ENCODE measurements around the gene MARVELD3.

The MARVELD3 gene

DNA sequence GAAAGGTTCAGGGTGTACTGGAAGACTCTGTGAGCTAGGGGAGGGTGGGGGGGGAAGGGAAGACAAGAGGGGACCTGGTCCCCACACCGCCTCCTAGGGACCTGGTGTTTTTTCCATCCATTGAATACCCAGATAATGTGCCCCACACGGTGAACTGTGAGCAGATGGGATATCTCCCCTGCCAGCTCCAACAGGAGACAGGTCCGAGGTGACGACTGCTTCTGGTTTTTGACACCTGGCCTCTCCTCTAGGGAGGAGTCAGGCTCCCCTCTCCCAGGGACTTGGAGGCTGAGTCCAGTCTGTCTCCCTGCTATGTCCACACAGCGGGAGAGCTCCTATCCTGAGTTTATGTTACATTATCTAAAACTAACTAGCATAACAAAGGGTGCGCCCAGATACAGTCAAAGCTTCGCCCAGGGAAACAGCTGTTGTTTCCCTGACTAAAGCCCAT is 1.8 kb downstream of the MARVELD3 start:
- H3K4me1 ChIP-seq (ENCODE audit: control insufficient read depth, insufficient read depth, low read length), result peaks cover 13% of the 10 kb centered on the region
- peaks cover 42% of the 10 kb centered on the region for H3K27me3 ChIP-seq (ENCODE audit: control insufficient read depth, insufficient read depth, low read length)
- H3K36me3 ChIP-seq (ENCODE audit: control insufficient read depth, insufficient read depth, low read length), result no peaks in the 10 kb centered on the region
- H3K9me3 ChIP-seq (ENCODE audit: control insufficient read depth, low read length), result no peaks in the 10 kb centered on the region
- H3K9ac ChIP-seq (ENCODE audit: low read length), result no peak overlapping the region
- no peak overlapping the region for H3K4me3 ChIP-seq (ENCODE audit: low read length)

DNA sequence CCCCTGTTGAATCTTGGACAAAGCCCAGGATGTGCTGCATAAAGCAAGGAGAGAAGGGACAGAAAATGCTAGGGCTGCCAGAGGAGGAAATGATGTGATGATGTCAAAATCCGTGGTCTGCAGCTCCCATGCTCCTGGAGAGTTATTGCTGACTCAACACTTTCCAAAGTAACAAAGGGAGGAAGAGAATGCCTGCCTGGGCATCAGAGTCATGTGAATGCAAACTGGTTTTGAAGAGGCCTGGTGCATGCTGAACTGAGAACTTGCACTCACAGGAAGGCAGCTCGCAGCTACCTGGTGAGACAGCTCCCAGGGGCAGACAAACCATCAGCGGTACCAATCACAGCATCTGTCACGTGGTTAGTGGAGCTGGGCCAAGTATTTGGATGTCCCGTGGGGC is 2.8 kb downstream of the MARVELD3 start:
- H3K27me3 ChIP-seq (ENCODE audit: control insufficient read depth, insufficient read depth, low read length), result peaks cover 38% of the 10 kb centered on the region
- no peak overlapping the region for H3K4me3 ChIP-seq (ENCODE audit: low read length)

DNA sequence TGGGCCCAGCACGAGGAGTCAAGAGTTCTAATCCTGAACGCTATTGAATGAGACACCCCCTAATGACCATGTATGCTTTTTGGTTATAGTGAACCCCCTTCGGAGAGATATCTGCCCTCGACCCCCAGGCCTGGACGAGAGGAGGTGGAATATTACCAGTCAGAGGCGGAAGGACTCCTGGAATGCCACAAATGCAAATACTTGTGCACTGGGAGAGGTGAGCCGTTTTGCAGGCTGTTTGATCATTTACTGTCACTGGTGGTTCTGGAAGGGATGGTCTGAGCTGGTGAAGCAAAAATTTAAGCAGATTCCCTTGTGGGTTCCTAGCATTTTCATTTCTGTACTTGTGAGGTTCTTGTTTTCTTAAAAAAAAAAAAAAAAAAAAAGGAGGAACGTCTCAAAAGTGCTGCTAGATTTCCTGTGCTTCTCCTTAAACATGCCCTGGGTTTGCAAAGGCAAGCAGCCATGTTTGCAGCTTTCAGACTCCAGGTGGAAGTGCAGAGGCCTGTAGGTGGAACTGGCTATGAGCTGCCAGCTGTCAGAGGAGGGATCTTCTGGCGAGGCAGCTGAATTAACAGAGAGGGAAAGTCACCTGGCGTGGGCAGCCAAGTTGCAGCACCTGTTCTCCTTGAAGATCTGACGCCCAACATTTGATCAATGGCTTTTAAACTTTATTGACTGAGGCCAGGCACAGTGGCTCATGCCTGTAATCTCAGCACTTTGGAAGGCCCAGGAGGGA is 3.5 kb downstream of the MARVELD3 start:
- H3K4me1 ChIP-seq (ENCODE audit: control insufficient read depth, insufficient read depth, low read length), result peaks cover 13% of the 10 kb centered on the region
- no peaks in the 10 kb centered on the region for H3K36me3 ChIP-seq (ENCODE audit: control insufficient read depth, insufficient read depth, low read length)
- peaks cover 36% of the 10 kb centered on the region for H3K27me3 ChIP-seq (ENCODE audit: control insufficient read depth, insufficient read depth, low read length)
- H3K9ac ChIP-seq (ENCODE audit: low read length), result no peak overlapping the region
- H3K4me3 ChIP-seq (ENCODE audit: low read length), result no peak overlapping the region
- H3K9me3 ChIP-seq (ENCODE audit: control insufficient read depth, low read length), result no peaks in the 10 kb centered on the region

More for the DNA sequence above, 2.8 kb downstream of the MARVELD3 start:
- Histone ChIP-seq H3K9me3 (ENCODE audit: control insufficient read depth, low read length) (no peaks in the 10 kb centered on the region), H3K4me1 (ENCODE audit: control insufficient read depth, insufficient read depth, low read length) (peaks cover 13% of the 10 kb centered on the region), H3K9ac (ENCODE audit: low read length) (no peak overlapping the region), H3K36me3 (ENCODE audit: control insufficient read depth, insufficient read depth, low read length) (no peaks in the 10 kb centered on the region)

DNA sequence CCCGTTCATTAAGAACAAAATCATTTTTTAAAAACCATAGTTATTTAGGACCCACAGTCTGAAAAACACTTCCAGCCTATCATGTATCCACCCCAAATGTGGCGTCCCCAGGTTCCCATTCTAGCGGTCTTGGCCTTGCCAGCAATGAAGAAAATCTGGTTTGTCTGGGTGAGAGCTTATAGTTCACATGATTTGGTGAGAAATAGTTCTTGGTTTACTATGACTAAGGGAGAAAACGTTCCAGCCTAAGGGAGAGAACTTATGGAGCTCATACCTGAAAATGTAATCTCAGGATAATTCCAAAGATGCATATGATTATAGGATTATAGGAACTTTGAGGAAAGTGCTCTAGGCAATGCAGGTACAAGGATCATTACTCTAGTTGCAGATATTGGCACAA is 4.8 kb downstream of the MARVELD3 start:
- Histone ChIP-seq H3K9ac (ENCODE audit: low read length) (no peak overlapping the region), H3K4me1 (ENCODE audit: control insufficient read depth, insufficient read depth, low read length) (peaks cover 13% of the 10 kb centered on the region), H3K9me3 (ENCODE audit: control insufficient read depth, low read length) (no peaks in the 10 kb centered on the region), H3K36me3 (ENCODE audit: control insufficient read depth, insufficient read depth, low read length) (no peaks in the 10 kb centered on the region), H3K4me3 (ENCODE audit: low read length) (no peak overlapping the region), H3K27me3 (ENCODE audit: control insufficient read depth, insufficient read depth, low read length) (peaks cover 25% of the 10 kb centered on the region)

DNA sequence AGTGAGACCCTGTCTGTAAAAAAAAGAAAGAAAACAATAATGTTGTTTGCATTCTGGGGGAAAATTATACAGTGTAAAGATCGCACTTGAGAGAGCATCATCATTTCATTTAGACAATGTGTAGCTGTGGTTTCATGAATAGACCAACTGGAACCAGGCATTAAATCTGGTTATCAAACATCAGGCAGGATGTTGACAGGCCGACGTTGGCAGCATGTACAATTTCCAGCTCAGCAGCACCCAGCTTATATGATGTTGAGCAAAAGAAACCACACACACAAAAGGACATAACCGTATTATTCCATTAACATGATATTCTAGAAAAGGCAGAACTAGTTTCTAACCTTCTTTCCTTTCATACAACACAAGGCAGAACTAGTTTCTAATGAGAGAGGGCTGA is 5.8 kb downstream of the MARVELD3 start:
- Histone ChIP-seq H3K9ac (ENCODE audit: low read length) (no peak overlapping the region), H3K9me3 (ENCODE audit: control insufficient read depth, low read length) (no peaks in the 10 kb centered on the region), H3K4me3 (ENCODE audit: low read length) (no peak overlapping the region), H3K27me3 (ENCODE audit: control insufficient read depth, insufficient read depth, low read length) (peaks cover 16% of the 10 kb centered on the region), H3K4me1 (ENCODE audit: control insufficient read depth, insufficient read depth, low read length) (peaks cover 8% of the 10 kb centered on the region), H3K36me3 (ENCODE audit: control insufficient read depth, insufficient read depth, low read length) (no peaks in the 10 kb centered on the region)

DNA sequence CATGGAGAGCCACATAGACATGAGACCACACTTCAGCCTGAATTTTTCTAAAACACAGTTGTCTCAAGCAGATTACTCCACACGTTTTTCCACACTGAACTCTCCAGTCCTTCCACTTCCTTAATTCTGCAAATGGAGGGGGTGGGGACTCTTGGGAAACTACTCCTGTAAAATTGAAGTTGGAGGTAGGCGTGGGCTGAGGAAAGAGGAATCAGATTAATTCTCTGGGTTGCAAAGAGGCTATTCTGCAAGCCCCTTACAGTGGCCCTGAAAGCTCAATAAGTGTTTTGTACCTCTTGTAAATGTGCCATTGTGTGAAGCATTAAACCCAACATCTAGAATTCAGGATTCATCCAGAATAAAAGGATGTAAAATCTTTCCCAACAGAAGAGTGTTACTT is 9.6 kb downstream of the MARVELD3 start:
- no peaks in the 10 kb centered on the region for H3K36me3 ChIP-seq (ENCODE audit: control insufficient read depth, insufficient read depth, low read length)
- no peak overlapping the region for H3K4me3 ChIP-seq (ENCODE audit: low read length)
- H3K27me3 ChIP-seq (ENCODE audit: control insufficient read depth, insufficient read depth, low read length), result peaks cover 3% of the 10 kb centered on the region
- no peak overlapping the region for H3K9ac ChIP-seq (ENCODE audit: low read length)
- H3K4me1 ChIP-seq (ENCODE audit: control insufficient read depth, insufficient read depth, low read length), result no peaks in the 10 kb centered on the region
- H3K9me3 ChIP-seq (ENCODE audit: control insufficient read depth, low read length), result no peaks in the 10 kb centered on the region

DNA sequence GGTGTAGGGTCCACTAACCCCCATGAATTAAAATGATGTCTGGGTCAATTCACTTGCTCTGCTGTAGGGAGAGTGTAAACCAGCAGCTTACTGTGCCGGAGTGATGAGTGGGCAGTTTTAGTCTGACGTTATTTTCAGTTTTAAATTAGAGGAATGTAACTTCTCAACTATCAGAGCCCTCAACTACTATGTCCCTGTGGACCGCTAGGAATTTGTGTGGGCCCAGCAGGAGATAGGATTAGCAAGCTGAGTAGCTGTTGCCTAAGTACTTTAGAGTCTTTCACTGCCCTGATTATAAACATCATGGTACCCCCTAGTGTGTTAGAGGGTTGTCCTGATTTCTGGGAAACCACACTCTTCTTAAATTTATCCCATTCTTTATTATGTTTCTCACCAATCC is 11.4 kb downstream of the MARVELD3 start:
- H3K36me3 ChIP-seq (ENCODE audit: control insufficient read depth, insufficient read depth, low read length), result no peaks in the 10 kb centered on the region
- no peaks in the 10 kb centered on the region for H3K4me1 ChIP-seq (ENCODE audit: control insufficient read depth, insufficient read depth, low read length)
- no peaks in the 10 kb centered on the region for H3K27me3 ChIP-seq (ENCODE audit: control insufficient read depth, insufficient read depth, low read length)
- no peak overlapping the region for H3K4me3 ChIP-seq (ENCODE audit: low read length)
- no peaks in the 10 kb centered on the region for H3K9me3 ChIP-seq (ENCODE audit: control insufficient read depth, low read length)
- H3K9ac ChIP-seq (ENCODE audit: low read length), result no peak overlapping the region

DNA sequence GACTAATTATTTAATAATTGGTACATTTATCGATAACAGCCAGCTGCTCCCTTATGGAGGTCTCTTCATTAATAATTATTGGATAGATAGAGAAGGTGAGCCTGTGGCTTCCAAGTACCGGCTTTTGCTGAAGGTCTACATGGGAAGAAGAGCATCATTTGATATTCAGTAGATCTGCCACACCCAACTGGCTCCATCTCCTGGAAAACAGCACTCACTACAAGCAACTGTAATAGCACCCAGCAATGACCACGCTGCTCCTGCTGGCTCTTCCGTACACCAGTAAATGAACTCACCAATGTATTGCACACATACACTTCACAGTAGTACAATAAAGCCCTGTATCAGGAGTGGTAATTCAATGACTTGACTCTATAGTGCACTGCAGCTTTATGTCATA is 19.5 kb downstream of the MARVELD3 start:
- no peaks in the 10 kb centered on the region for H3K27me3 ChIP-seq (ENCODE audit: control insufficient read depth, insufficient read depth, low read length)
- no peak overlapping the region for H3K9ac ChIP-seq (ENCODE audit: low read length)
- no peaks in the 10 kb centered on the region for H3K36me3 ChIP-seq (ENCODE audit: control insufficient read depth, insufficient read depth, low read length)

DNA sequence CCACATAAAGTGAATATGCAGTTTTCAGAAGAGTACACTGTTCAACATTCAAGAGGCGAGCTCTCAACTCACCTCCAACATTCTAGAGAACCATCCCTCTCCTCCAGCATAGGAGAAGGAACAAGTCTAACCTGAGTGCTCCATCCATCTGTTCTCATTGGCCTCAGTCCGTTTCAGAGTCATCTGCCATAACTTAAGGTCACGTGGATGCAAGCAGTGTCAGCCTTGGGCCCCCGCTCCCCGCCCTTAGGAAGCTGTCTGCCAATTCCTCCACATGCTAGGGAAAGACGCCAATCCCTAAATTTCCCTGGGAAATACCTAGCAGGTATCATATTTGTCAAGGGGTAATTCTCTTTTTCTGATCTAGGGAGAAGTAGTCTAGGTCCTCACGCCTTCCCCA is 21.4 kb downstream of the MARVELD3 start:
- no peaks in the 10 kb centered on the region for H3K36me3 ChIP-seq (ENCODE audit: control insufficient read depth, insufficient read depth, low read length)
- H3K9me3 ChIP-seq (ENCODE audit: control insufficient read depth, low read length), result no peaks in the 10 kb centered on the region
- no peak overlapping the region for H3K4me3 ChIP-seq (ENCODE audit: low read length)
- no peaks in the 10 kb centered on the region for H3K27me3 ChIP-seq (ENCODE audit: control insufficient read depth, insufficient read depth, low read length)
- H3K9ac ChIP-seq (ENCODE audit: low read length), result no peak overlapping the region
- no peaks in the 10 kb centered on the region for H3K4me1 ChIP-seq (ENCODE audit: control insufficient read depth, insufficient read depth, low read length)

More for the DNA sequence above, 19.5 kb downstream of the MARVELD3 start:
- H3K4me1 ChIP-seq (ENCODE audit: control insufficient read depth, insufficient read depth, low read length), result no peaks in the 10 kb centered on the region
- no peak overlapping the region for H3K4me3 ChIP-seq (ENCODE audit: low read length)
- no peaks in the 10 kb centered on the region for H3K9me3 ChIP-seq (ENCODE audit: control insufficient read depth, low read length)

DNA sequence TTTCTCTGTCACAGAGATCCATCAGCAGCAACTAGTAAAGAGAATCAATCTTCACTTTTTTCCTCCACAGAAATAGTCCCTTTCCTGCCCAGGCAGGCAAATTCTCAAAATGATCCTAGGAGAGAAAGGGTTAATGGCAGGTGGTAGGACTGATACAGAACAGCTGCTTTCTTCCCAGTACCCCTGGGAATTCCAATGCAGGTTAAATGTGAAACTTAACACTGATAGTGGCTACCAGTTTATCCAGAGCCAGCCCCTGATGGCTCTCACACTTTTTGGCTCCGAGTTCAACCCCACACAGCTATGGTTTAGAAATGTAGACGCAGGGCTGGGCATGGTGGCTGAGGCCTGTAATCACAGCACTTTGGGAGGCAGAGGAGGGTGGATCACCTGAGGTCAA is 22.2 kb downstream of the MARVELD3 start:
- no peaks in the 10 kb centered on the region for H3K27me3 ChIP-seq (ENCODE audit: control insufficient read depth, insufficient read depth, low read length)
- no peaks in the 10 kb centered on the region for H3K4me1 ChIP-seq (ENCODE audit: control insufficient read depth, insufficient read depth, low read length)
- no peak overlapping the region for H3K4me3 ChIP-seq (ENCODE audit: low read length)
- no peaks in the 10 kb centered on the region for H3K36me3 ChIP-seq (ENCODE audit: control insufficient read depth, insufficient read depth, low read length)
- H3K9me3 ChIP-seq (ENCODE audit: control insufficient read depth, low read length), result no peaks in the 10 kb centered on the region
- no peak overlapping the region for H3K9ac ChIP-seq (ENCODE audit: low read length)

DNA sequence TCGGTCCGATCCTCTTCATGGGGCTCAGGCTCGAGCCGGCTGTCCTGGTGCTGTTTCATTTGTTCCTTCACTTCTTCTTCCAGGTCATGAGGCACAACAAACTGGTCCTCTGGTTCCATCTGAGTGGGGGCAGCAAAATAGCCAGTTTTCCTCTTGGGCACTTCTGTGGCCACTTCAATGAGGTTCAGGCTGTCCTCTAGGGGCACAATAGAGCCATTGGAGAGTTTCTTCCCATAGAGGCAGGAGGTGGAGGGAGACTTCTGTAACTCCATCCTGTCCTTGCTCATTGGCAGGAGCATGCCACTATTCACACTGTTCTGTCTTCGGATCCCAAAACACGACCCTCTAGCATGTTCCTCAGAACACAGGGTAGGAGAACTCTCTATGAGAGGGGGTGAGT is 22.9 kb downstream of the MARVELD3 start:
- Histone ChIP-seq H3K36me3 (ENCODE audit: control insufficient read depth, insufficient read depth, low read length) (no peaks in the 10 kb centered on the region), H3K9ac (ENCODE audit: low read length) (no peak overlapping the region), H3K4me3 (ENCODE audit: low read length) (no peak overlapping the region), H3K9me3 (ENCODE audit: control insufficient read depth, low read length) (no peaks in the 10 kb centered on the region), H3K27me3 (ENCODE audit: control insufficient read depth, insufficient read depth, low read length) (no peaks in the 10 kb centered on the region), H3K4me1 (ENCODE audit: control insufficient read depth, insufficient read depth, low read length) (no peaks in the 10 kb centered on the region)

DNA sequence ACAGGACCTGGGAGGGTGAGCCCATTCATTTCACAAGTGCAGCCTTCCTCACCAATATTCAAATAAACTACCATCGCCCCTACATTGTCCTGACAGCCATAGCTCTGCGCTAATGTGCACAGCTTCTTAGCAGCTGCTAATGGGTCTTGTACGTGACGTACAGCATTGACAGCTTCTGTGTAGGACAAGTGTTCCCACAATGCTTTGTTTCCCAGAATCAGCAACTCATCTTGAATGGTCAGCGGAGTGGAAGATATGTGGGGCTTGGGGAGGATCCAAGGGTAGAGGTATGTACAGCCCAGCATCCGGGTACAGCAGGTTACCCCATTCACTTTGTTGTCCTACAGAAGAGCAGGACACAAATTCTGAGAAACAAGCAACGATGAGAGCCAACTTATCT is 23.7 kb downstream of the MARVELD3 start:
- H3K27me3 ChIP-seq (ENCODE audit: control insufficient read depth, insufficient read depth, low read length), result no peaks in the 10 kb centered on the region
- no peaks in the 10 kb centered on the region for H3K36me3 ChIP-seq (ENCODE audit: control insufficient read depth, insufficient read depth, low read length)
- H3K9ac ChIP-seq (ENCODE audit: low read length), result no peak overlapping the region
- no peaks in the 10 kb centered on the region for H3K9me3 ChIP-seq (ENCODE audit: control insufficient read depth, low read length)
- H3K4me3 ChIP-seq (ENCODE audit: low read length), result no peak overlapping the region
- no peaks in the 10 kb centered on the region for H3K4me1 ChIP-seq (ENCODE audit: control insufficient read depth, insufficient read depth, low read length)

DNA sequence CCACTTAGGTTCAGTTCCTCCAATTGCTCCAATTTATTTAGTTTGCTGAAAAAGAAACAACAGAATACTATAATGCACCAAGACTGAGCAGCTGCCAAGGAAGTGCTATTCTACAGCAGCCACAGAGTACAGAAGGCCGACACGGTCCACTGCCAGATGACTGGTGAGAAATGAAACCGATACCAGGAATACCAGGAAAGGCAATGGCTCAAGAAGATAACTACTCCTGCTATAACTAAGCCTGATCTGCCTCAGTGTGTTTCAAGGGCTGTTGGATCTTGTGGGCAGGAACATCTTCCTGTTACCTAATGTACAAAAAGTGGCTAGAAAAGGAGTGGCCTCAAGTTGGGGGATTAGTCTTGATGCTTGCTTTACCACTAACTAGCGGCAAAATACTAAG is 32.8 kb downstream of the MARVELD3 start:
- Histone ChIP-seq H3K9me3 (ENCODE audit: control insufficient read depth, low read length) (no peaks in the 10 kb centered on the region), H3K36me3 (ENCODE audit: control insufficient read depth, insufficient read depth, low read length) (no peaks in the 10 kb centered on the region), H3K4me1 (ENCODE audit: control insufficient read depth, insufficient read depth, low read length) (no peaks in the 10 kb centered on the region), H3K27me3 (ENCODE audit: control insufficient read depth, insufficient read depth, low read length) (no peaks in the 10 kb centered on the region), H3K4me3 (ENCODE audit: low read length) (no peak overlapping the region), H3K9ac (ENCODE audit: low read length) (no peak overlapping the region)

All from mucosa of stomach (tissue), 1 donor.